SK-N-SH treated with all-trans-retinoic acid at 6 μM for 48 hours (cell line): ENCODE measurements around the gene TRIM10.

ENCODE experiments used
- ATAC-seq: fragments of 200-7000 bp; cut with Tn5 transposase; 3 replicates; pipeline ENCODE4 v1.9.1; 2020; ENCODE audit warnings: mild to moderate bottlenecking, moderate library complexity
- ARNTL ChIP-seq: fragments of 450-650 bp; formaldehyde crosslinking; IDR thresholded peaks from 2 replicates; pipeline ENCODE4 v1.5.0; 2020; ENCODE audit warnings: low read depth, mild to moderate bottlenecking, moderate library complexity, borderline replicate concordance
- BACH2 ChIP-seq: fragments of 250-450 bp; sonication (Bioruptor Pico); IDR thresholded peaks from 2 replicates; pipeline ENCODE4 v1.9.0; 2021; ENCODE audit warnings: mild to moderate bottlenecking, borderline replicate concordance
- CREB5 ChIP-seq: fragments of 250-450 bp; sonication (Bioruptor Pico); IDR thresholded peaks from 2 replicates; pipeline ENCODE4 v1.5.1; 2020; ENCODE audit warnings: low read depth, mild to moderate bottlenecking, moderate library complexity
- CSDC2 ChIP-seq: fragments of 250-450 bp; sonication (Bioruptor Pico); IDR thresholded peaks from 2 replicates; pipeline ENCODE4 v1.5.0; 2020; ENCODE audit warnings: mild to moderate bottlenecking, moderate library complexity
- ESRRG ChIP-seq: fragments of 250-450 bp; sonication (Bioruptor Pico); IDR thresholded peaks from 2 replicates; pipeline ENCODE4 v1.6.1; 2021; ENCODE audit warnings: mild to moderate bottlenecking
- GLIS3 ChIP-seq: fragments of 250-450 bp; sonication (Bioruptor Pico); IDR thresholded peaks from 2 replicates; pipeline ENCODE4 v1.5.0; 2020; ENCODE audit warnings: mild to moderate bottlenecking, moderate library complexity
- ISL1 ChIP-seq: fragments of 250-450 bp; sonication (Bioruptor Pico); IDR thresholded peaks from 2 replicates; pipeline ENCODE4 v2.1.2; 2022; ENCODE audit warnings: mild to moderate bottlenecking, moderate library complexity
- OSR1 ChIP-seq: fragments of 250-450 bp; sonication (Bioruptor Pico); IDR thresholded peaks from 2 replicates; pipeline ENCODE4 v1.8.0; 2022; ENCODE audit warnings: moderate library complexity, mild to moderate bottlenecking, inconsistent platforms
- PATZ1 ChIP-seq: fragments of 250-450 bp; sonication (Bioruptor Pico); IDR thresholded peaks from 2 replicates; pipeline ENCODE4 v1.8.0; 2020; ENCODE audit warnings: mild to moderate bottlenecking, moderate library complexity, borderline replicate concordance
- POU6F1 ChIP-seq: fragments of 250-450 bp; sonication (Bioruptor Pico); IDR thresholded peaks from 2 replicates; pipeline ENCODE4 v1.8.0; 2021; ENCODE audit warnings: low read depth, mild to moderate bottlenecking, moderate library complexity, borderline replicate concordance
- PPARA ChIP-seq: fragments of 250-450 bp; sonication (Bioruptor Pico); IDR thresholded peaks from 2 replicates; pipeline ENCODE4 v1.5.0; 2020; ENCODE audit warnings: mild to moderate bottlenecking, borderline replicate concordance
- RARB ChIP-seq: fragments of 250-450 bp; sonication (Bioruptor Pico); IDR thresholded peaks from 2 replicates; pipeline ENCODE4 v1.8.0; 2021; ENCODE audit warnings: mild to moderate bottlenecking, moderate library complexity
- SNAI2 ChIP-seq: fragments of 250-450 bp; sonication (Bioruptor Pico); IDR thresholded peaks from 2 replicates; pipeline ENCODE4 v1.5.0; 2020; ENCODE audit warnings: mild to moderate bottlenecking, moderate library complexity
- TCF4 ChIP-seq: fragments of 250-450 bp; sonication (Bioruptor Pico); IDR thresholded peaks from 2 replicates; pipeline ENCODE4 v1.8.0; 2021; ENCODE audit warnings: mild to moderate bottlenecking, moderate library complexity, borderline replicate concordance
- TOX ChIP-seq: fragments of 250-450 bp; sonication (Bioruptor Pico); IDR thresholded peaks from 2 replicates; pipeline ENCODE4 v1.8.0; 2021; ENCODE audit warnings: mild to moderate bottlenecking, moderate library complexity, borderline replicate concordance
- TSHZ2 ChIP-seq: fragments of 250-450 bp; sonication (Bioruptor Pico); IDR thresholded peaks from 2 replicates; pipeline ENCODE4 v1.5.0; 2020; ENCODE audit warnings: mild to moderate bottlenecking, moderate library complexity
- ZC3H10 ChIP-seq: fragments of 250-450 bp; sonication (Bioruptor Pico); IDR thresholded peaks from 2 replicates; pipeline ENCODE4 v1.5.1; 2021; ENCODE audit warnings: mild to moderate bottlenecking, moderate library complexity
- ZFP3 ChIP-seq: fragments of 250-450 bp; sonication (Bioruptor Pico); IDR thresholded peaks from 2 replicates; pipeline ENCODE4 v1.5.0; 2020; ENCODE audit warnings: mild to moderate bottlenecking, moderate library complexity
- ZFP30 ChIP-seq: fragments of 450-650 bp; formaldehyde crosslinking; IDR thresholded peaks from 2 replicates; pipeline ENCODE4 v1.5.0; 2022; ENCODE audit warnings: mild to moderate bottlenecking, moderate library complexity
- ZNF565 ChIP-seq: fragments of 450-650 bp; formaldehyde crosslinking; conservative IDR thresholded peaks from 2 replicates; pipeline ENCODE4 v1.5.0; 2020; ENCODE audit warnings: low read depth, mild to moderate bottlenecking, moderate library complexity
- ZNF70 ChIP-seq: fragments of 450-650 bp; formaldehyde crosslinking; IDR thresholded peaks from 2 replicates; pipeline ENCODE4 v1.5.0; 2020; ENCODE audit warnings: mild to moderate bottlenecking, moderate library complexity
- ZNF8 ChIP-seq: fragments of 450-650 bp; formaldehyde crosslinking; IDR thresholded peaks from 2 replicates; pipeline ENCODE4 v1.5.0; 2020; ENCODE audit warnings: mild to moderate bottlenecking, moderate library complexity

The TRIM10 gene

GRCh38 chr6:30207619-30208295, 46.7 kb upstream of the TRIM10 start (continued):
- no peak for TF ChIP-seq OSR1 (CRISPR knock-in tag)
- TF ChIP-seq ZNF70 (CRISPR knock-in tag): no peak
- no peak for TF ChIP-seq ZC3H10 (CRISPR knock-in tag)

GRCh38 chr6:30206799-30207618, 46.0 kb upstream of the TRIM10 start:
- TF ChIP-seq TSHZ2 (no peak), GLIS3 (no peak), CSDC2 (CRISPR knock-in tag) (no peak), ZFP3 (no peak), PPARA (no peak), ZNF70 (CRISPR knock-in tag) (no peak), SNAI2 (CRISPR knock-in tag) (no peak), ZNF8 (CRISPR knock-in tag) (no peak), ZC3H10 (CRISPR knock-in tag) (no peak), ISL1 (CRISPR knock-in tag) (no peak), POU6F1 (CRISPR knock-in tag) (no peak), RARB (CRISPR knock-in tag) (no peak), ARNTL (CRISPR knock-in tag) (no peak), ESRRG (CRISPR knock-in tag) (no peak), TOX (no peak)
- no peak for ATAC-seq

- TF ChIP-seq ZFP30 (CRISPR knock-in tag) (no peak), ZFP3 (no peak)
- no peak for ATAC-seq
Measured at GRCh38 chr6:30206152-30206551, 45.1 kb upstream of the TRIM10 start.

GRCh38 chr6:30204116-30204515, 43.1 kb upstream of the TRIM10 start:
- TF ChIP-seq SNAI2 (CRISPR knock-in tag) (no peak), BACH2 (no peak), TCF4 (CRISPR knock-in tag) (no peak), OSR1 (CRISPR knock-in tag) (no peak)
- TF ChIP-seq, all 23 proteins: peak for 0
- ATAC-seq: no peak

GRCh38 chr6:30202366-30202765, 41.4 kb upstream of the TRIM10 start:
- no peak for ATAC-seq
- TF ChIP-seq SNAI2 (CRISPR knock-in tag): no peak
- TF ChIP-seq BACH2: no peak
- TF ChIP-seq PATZ1 (CRISPR knock-in tag): no peak
- no peak for TF ChIP-seq CREB5 (CRISPR knock-in tag)
- no peak for TF ChIP-seq ESRRG (CRISPR knock-in tag)
- no peak for TF ChIP-seq TOX
- TF ChIP-seq ZNF70 (CRISPR knock-in tag): no peak
- TF ChIP-seq ARNTL (CRISPR knock-in tag): no peak
- no peak for TF ChIP-seq ISL1 (CRISPR knock-in tag)
- no peak for TF ChIP-seq ZFP3
- TF ChIP-seq ZNF565 (CRISPR knock-in tag): no peak
- TF ChIP-seq OSR1 (CRISPR knock-in tag): no peak
- no peak for TF ChIP-seq CSDC2 (CRISPR knock-in tag)
- no peak for TF ChIP-seq ZC3H10 (CRISPR knock-in tag)
- TF ChIP-seq POU6F1 (CRISPR knock-in tag): no peak
- no peak for TF ChIP-seq RARB (CRISPR knock-in tag)
- no peak for TF ChIP-seq TCF4 (CRISPR knock-in tag)
- no peak for TF ChIP-seq ZNF8 (CRISPR knock-in tag)
- no peak for TF ChIP-seq ZFP30 (CRISPR knock-in tag)
